GM18511 (cell line): ENCODE measurements around the gene MLLT6.

Experiments
- ATAC-seq: cut with Tn5 transposase; IDR thresholded peaks from one replicate; pipeline ENCODE4 v1.9.1; 2021; ENCODE audit warnings: mild to moderate bottlenecking, moderate library complexity; ENCODE audit not compliant: unreplicated experiment

MLLT6 gene

DNA sequence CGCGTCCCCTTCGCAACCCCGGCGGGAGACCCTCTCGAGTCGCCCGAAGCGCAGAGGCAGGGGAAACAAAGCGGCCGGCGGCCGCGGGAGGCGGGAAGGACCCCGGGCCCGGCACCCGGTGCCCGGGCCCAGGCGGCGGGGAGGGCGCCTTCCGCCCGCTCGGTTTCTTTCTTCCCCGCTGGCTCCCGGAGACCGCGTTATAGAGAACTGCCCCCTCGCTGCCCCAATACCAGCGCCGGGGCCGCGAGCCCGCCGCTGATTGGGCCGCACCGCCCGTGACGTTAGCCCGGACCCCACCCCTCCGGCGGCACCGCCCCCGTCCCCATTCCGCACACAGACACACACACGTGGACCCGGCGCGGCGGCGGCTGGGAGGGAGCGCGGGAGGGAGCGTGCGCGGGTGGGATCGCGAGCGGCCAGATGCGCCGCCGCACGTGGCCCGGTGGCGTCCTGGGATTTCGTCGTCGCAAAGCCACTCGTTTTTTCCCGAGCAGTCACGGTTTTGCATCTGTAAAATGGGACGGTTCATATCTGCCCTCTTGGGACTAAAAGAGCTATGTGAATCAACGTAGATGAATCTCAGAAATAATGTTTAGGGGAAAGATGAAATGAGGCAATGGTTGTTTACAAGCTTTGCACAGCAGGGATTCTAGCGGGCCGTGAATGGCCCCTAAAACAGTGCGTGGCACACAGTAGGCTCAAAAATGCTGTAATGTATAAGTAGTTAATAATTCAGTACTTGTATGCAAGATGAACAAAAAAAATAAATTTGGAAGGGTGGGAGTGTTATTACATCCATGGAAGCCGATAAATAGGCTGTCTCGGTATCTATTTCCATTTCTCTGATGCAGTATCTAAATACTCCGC lies 30.1 kb upstream of the MLLT6 start, which contains the start of gene EPOP:
Gene EPOP (minus strand): TSS at position 209 of the 867 bp plus-strand sequence. CDS start 462 bp downstream, outside the sequence.
- peak; percentile 75 for ATAC-seq

DNA sequence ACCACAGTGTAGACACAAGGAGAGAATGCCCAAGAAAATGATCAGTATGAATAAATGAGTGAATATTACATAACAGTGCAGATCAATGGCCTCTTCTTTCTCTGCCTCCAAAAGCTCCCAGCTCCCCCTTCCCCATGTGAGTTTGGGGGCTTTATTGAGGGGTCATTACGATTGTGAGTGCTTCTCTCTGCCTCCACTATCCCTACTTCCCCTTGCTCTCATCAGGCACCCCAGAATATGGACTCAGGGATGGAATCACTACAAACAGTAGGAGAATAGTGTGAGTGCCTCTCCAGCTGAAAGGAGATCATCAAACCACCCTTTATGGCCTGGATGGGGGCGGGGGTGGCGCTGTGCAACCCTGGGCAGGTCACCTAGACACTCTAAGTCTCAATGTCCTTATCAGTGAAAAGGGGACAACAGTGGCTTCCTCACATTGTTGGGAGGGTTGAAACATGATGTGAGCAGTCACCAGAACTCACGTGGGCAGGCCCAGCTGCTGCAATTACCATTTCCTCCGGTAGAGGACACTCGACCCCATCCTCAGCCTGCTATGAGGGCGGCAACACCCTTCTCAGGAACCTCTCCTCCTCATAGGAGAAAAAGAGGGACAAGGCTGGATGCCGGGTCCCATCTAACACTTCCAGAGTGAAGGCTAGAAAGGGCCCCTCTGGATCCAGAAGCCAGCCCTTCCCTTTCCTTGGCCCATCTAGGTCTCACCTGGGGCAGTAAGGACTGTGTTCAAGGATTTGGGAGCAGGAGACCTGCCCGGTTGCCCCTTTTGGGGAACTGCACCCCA lies 28.2 kb upstream of the MLLT6 start:
- no peak for ATAC-seq

- no peak for ATAC-seq
Measured at GRCh38 chr17:38677819-38678218, 27.3 kb upstream of the MLLT6 start.

DNA sequence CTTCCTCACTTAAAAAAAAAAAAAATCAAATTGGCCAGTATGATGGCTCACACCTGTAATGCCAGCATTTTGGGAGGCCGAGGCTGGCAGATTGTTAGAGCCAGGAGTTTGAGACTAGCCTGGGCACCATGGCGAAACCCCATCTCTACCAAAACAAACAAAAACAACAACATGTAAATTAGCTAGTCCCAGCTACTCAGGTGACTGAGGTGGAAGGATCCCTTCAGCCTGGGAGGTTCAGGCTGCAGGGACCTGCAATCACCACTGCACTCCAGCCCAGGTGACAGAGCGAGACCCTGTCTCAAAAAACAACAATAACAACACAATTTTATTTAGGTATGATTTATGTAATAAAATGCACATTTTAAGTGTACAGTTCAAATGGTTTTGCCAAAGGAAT lies 24.0 kb upstream of the MLLT6 start:
- ATAC-seq = no peak

GRCh38 chr17:38685491-38685890 lies 19.6 kb upstream of the MLLT6 start:
- ATAC-seq = no peak

- ATAC-seq = no peak
Measured at GRCh38 chr17:38687286-38687685, 17.8 kb upstream of the MLLT6 start.

- no peak for ATAC-seq
Measured at GRCh38 chr17:38690386-38690785, 14.7 kb upstream of the MLLT6 start.

- no peak for ATAC-seq
Measured at GRCh38 chr17:38691154-38691553, 13.9 kb upstream of the MLLT6 start.

GRCh38 chr17:38693700-38694329 lies 11.3 kb upstream of the MLLT6 start:
- ATAC-seq = no peak

DNA sequence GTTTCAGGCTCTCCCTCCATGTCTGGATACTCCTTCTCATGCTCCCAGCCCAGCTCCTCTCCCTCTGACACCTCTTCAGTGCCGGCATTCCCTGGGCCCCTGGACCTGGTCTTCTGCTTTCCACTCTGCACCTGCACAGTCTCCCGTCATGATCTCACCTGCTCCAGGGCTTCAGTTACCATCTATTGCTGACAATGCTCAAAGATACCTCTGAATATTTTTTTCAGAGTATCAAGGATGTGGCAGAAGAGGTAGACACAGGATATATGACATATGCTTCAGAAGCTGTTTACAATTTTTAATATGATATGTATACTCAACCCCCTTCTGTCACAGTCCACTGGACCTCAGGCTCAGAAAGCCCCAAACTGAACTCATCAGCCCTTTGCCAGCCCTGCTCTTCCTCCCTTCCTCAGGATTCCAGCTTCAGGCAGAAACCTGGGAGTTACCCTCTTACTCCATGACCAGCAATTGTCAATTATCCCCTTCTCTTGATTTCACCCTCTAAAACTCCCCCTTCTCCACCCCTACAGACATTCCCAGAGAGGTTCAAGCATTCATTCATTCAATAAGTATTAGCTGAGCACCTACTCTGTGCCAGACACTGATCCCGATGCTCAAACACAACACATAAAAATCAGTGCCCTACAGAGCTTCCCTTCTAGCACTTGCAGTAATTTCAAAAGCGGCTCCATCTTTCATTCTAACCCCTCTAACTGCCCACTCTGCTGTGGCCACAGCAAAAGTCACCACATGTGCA lies 7.8 kb upstream of the MLLT6 start:
- ATAC-seq = no peak

DNA sequence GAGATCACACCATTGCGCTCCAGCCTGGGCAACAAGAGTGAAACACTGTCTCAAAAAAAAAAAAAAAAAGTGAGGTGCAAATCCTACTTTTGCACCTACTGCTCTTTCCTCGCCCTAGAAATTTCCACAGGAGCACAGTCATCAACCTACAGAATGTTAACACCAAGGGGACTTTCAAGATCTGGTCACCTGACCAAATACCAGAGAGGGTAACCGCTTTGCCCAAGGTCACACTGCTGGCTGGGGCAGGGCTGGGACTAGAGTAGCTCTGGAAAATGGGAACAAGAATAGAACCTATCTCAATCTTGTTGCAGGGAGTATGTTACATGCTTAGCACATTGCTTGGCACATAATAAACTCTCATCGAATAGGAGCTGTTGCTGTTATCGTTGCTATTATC lies 6.3 kb upstream of the MLLT6 start:
- no peak for ATAC-seq

GRCh38 chr17:38701504-38702165 lies 3.4 kb upstream of the MLLT6 start:
- peak; percentile 29 for ATAC-seq

DNA sequence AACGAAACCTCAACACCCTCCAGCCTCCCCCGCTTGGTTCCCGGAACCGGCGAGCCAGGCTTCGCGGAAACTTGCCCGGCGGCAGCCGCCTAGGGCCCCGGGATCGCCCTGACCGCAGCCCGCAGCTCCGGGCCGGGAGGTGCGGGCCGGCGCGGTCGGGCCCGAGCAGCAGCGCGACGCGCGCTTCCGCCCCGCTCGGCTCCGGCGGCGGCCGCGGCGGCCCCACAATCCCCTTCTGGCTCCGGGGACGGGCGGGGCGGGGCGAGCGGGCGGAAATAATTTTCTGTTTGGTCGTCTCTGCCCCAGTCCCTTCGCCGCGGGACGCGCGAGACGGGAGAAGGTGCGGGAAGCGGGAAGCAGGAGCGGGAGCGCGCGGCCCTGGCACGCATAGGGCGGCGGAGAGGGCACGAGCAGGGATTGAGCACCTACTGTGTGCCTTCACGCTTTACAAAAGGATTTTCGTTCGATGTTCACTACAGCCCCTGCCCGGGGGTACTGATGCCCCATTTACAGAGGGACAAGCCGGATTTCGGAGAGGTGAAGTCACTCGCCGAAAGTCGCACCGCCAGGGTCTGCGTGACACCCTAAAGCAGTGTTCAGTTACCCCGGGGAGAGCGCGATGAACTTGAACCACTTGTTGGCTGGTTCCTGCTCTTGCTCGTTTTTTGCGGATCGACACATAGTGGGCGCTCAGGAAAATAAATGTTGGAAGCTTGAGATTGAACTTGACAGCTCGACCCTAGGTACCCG lies 2.7 kb upstream of the MLLT6 start:
- peak; percentile 38 for ATAC-seq

DNA sequence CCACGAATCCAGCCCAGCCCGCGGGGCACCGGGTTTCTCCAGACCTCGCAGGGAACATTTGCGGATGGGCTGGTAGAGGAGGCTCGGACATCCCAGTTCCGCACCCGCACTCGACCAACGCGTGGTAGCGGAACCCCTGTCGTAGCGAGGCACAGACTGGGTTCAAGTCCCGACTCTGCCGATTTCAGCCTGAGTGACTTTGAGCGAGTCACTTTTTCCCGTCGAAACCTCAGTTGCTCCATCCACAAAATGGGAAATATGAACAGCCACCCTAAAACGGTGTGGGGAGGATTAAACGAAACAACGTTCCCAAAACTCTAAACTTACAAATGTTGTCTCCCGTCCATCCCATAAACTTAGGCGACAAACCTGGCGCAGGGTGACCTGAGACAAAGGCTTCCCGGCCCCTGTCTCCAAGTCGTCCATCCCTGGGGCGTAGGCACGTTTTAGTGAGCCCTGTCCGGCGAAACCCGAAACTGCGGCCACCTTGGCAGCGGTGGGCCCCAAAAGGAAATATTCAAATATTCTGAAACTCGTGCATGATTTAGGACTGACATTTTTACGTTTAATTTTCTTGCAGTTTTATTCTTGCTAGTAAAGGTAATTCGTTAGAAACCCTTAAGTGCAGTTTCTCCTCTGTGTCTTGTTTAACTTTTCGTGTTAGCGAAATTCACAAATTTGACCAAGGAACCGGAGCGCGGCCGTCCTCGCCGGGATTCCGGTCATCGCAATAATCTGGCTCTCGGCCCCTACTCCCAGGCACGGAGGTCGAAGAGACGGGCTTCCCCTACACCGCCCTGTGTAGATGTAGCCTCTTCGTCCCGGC lies 1.9 kb upstream of the MLLT6 start:
- ATAC-seq = no peak

DNA sequence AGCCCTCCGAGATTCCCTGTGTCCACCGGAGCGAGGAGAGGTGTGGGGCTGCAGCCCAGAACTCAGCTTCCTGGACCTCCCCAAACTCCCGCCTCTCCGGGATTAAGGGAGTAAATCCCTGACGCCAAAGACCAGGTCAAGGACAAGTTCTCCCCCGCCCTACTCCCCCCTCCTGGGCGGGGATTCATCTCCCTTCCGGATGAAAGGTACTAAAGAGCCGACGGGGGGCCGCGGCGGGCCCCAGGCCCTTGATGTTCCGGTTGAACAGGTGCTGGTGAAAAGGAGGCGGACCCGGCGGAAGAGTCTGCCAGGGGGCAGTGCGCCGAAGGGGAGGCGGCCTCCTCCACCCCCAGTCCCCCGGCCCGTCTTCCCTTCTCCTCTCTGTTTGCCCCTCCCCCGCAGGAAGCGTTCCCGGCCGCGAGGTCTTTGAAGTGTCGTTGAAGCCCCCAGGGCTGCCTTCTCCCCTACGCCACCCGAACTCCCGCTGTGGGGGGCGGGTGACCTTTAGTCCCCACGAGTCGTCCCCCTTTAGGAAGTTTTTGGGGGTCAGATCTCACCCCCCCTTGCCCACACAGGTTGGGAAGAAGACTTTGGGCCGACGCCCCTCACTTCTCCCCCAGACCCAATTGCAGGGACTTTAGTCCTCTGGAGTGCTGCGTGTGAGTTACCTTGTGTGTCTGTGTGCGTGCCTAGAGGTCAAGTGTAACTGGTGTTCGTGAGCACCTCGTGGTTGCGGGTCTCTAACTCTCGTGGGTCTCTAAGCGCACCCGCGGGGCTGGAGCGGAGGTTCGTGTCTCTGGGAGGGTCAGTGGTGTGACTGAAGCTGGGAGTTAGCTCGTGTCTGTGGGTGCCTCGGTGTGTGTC lies 1.1 kb upstream of the MLLT6 start:
- no peak for ATAC-seq

DNA sequence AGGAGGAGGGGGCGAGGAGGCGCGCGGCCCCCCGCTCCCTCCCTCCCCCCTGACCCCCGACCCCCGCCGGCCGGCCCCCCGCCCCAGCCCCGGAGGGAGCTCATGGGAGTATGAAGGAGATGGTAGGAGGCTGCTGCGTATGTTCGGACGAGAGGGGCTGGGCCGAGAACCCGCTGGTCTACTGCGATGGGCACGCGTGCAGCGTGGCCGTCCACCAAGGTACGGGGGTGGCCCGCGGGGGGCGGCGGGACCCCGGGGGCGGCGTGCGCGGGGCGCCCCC lies 390 bp downstream of the MLLT6 start:
- ATAC-seq = no peak

DNA sequence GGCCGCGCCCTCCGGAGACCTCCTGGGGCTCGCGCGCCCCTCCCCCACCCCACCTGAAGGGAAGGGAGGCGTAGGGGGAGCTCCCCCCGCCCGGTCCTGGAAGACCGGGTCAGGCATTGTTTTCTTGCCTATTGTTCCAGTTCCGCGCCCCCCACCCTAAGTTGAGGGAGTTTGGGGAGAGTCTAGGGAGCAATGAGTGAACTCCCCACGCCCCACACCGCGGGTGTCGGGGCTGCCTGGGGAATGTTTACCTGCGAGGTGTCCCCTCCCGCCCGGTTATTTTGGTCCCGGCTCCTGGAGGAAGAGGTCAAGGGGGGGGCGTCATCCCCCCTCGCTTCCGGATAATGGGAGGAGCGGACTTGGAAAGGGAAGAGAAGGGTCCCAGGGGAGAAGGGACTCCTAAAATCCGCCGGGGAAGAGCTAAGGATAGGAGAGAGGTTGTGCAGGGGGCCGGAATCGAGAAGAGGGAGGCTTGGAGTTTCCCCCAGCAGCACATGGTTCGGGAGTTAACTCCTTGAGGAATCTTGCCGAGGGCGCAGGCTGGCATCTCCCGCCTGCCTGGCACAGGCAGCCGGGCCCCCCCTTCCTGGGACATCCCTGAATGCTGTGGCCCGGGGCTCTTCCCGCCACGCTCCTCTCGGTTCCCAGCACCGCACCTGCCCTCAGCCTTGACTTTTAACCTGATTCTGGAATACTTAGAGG lies 881 bp downstream of the MLLT6 start:
- no peak for ATAC-seq
